DMS79 (cell line): ENCODE results near the gene CBARP.

Experiments used
- DNase-seq: peaks from one replicate; lab custom pipeline; 2025; lab: John Stamatoyannopoulos, UW

Gene CBARP

DNA sequence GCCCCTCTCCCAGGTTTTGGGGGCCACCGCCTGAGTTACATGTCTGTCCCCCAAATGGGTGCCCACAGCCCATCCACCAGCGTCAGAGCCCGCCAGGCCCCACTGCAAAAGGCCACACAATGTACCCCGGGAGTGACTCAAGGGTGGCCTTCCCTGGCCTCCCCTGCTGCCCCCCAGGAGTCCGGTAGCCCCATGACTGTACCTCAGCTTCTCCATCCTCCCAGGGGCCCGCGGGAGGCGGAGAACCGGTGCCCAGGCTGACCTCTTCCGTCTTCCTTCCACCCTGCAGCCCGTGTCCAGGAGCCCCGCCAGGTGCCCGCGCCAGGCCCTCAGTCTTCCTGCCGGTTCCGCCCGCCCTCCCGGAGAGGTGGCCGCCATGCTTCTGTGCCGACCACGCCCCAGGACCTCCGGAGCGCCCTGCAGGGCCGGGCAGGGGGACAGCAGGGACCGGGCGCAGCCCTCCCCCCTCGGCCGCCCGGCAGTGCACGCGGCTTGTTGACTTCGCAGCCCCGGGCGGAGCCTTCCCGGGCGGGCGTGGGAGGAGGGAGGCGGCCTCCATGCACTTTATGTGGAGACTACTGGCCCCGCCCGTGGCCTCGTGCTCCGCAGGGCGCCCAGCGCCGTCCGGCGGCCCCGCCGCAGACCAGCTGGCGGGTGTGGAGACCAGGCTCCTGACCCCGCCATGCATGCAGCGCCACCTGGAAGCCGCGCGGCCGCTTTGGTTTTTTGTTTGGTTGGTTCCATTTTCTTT lies 10.3 kb downstream of the CBARP start:
- no peak for DNase-seq

DNA sequence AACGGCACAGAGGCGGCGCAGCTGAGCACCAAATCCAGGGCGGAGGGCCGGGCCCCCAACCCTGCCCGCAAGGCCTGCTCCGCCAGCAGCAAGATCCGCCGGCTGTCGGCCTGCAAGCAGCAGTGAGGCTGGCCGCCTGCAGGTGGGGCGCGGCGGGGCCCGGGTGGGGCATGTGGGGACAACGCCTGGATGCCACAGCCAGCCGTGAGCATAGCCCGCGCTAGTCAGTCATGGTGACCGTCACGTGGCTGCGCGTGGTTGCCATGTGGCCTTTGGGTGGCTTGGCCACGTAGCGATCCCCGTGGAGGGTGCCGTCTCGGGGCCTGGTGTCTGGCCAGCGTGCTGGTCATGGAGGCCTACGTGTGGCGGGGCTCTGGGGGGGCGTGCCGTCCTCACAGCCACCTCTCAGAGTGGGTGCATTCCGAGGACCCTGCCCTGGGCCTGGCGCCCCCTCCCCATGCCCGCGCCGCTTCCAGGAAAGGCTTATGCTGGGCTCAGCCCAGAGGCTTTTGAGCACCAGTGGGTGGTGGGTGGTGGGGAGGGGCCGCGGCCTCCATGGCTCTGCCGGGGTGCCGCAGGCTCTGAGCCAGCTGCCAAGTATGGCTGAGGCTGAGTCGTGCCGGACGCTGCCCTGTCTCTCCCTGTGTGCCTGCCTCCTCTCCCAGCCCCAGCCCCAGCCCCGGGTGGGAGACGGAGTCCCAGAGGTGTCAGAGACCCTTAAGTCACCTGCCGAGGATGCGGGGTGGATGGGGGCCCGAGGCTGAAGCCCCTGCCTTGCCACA lies 11.1 kb downstream of the CBARP start:
- DNase-seq = no peak

DNA sequence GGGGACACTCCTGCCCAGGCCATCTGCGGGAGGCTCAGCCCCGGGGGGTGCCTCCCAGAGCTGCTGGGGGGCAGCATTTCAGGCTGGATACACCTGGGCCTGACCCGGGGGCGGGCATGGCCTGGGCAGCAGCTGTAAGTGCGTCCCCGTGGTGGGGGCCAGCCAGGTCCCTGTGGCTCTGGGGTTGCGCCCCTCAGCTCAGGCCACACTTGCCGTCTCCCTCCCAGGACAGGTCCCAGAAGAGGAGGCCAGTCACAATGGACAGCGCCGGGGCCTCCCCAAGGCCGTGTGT lies 11.6 kb downstream of the CBARP start:
- no peak for DNase-seq

DNA sequence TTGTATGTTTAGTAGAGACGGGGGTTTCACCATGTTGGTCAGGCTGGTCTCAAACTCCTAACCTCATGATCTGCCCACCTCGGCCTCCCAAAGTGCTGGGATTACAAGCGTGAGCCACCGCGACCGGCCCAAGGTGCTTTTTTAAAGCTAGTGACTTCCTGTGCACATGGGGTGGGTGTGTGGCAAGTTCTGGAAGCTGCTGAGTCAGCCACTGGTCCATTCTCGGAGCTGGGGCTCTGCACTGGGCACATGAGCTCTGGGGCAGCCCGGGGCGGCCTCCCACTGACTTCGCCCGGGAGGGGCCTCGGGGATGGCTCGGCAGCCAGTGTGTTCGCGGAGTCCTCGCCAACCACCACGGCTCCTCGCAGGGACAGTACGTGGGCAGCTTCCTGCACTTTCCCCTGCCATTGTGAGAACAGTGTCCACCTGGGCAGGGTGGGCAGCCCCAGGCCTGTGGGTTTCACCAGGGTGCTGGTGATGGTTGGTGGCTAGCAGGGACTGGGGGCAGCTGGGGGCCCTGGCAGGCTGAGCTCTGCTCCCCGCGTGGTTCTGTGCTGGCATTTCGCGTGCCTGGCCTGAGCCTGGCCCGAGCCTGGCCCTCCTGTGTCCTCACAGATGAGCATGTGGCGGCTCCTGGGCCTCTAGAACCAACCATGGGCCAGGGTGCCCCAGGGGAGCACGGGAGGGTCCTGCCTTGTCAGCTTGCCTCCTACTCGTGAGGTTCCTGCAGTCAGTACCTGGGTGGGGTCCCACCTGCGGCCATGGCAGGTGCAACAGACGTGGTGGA lies 12.2 kb downstream of the CBARP start:
- no peak for DNase-seq

GRCh38 chr19:1224847-1225246 lies 13.0 kb downstream of the CBARP start:
- DNase-seq = no peak

- no peak for DNase-seq
These were observed 13.6 kb downstream of the CBARP start for GRCh38 chr19:1224047-1224825.

DNA sequence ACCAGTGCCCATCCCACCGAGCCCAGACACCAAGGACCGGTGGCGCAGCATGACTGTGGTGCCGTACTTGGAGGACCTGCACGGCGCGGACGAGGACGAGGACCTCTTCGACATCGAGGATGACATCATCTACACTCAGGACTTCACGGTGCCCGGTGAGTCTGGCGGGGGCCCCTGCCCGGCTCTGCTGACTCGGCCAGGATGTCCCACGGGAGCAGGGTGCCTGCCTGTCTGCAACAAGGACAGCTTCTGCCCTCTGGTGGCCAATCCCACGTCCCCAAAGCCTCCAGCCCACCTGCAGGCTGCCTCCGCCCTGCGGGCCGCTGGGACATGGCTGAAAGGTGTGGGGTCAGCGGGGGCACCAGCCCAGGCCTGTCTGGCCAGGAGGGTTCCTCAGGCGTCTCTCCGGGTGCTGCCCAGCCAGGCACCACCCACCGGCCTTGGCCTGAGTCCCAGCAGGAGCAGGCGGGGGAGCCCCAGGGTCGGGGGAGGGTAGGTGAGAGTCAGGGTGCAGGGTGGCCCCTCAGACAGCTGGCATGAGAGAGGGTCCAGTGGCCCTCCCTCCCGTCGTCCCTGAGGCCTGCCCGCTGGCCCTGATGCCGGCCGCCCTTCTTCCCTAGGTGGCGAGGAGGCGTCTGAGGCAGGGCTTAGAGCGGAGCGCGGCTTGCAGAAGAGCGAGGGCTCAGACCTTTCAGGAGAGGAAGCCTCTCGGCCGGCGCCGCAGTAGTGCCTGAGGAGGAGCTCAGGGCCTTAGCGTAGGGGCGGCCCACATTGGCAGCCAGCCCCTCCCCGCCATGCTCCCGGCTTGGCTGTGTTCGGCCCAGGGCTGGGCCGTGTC lies 14.6 kb downstream of the CBARP start:
- no peak for DNase-seq

GRCh38 chr19:1222394-1222793 lies 15.4 kb downstream of the CBARP start:
- no peak for DNase-seq

GRCh38 chr19:1221904-1222255 lies 15.9 kb downstream of the CBARP start:
- DNase-seq = no peak

GRCh38 chr19:1220976-1221903 lies 16.6 kb downstream of the CBARP start:
- DNase-seq = no peak

- no peak for DNase-seq
These were observed 17.3 kb downstream of the CBARP start for GRCh38 chr19:1220477-1220930.

DNA sequence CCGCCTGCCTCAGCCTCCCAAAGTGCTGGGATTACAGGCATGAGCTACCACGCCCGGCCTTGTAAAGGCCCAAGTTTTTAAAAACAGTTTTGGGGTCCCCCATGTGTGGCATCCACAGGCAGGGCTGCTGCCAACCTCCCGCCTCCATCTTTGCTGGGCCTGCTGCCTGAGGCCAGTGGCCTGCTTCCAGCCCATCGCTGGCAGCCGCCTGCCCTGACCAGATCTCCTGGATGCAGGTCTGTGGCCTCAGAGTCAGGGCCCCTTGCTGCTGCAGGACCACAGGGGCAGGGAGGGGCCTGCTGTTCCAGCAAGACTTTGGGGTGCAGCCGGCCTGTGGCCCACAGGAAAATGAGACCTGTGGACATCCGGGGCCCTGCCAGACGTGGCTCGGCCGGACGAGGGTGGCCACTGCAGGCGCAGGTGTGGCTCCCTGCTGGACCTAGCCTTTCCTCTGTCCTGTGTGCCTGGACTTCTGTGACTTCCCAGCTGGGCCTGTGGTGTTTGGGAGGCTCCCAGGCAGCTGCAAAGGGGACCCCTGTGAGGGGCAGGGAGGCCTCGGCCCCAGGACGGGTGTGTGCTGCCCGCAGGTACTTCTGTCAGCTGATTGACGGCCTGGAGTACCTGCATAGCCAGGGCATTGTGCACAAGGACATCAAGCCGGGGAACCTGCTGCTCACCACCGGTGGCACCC lies 17.9 kb downstream of the CBARP start:
- no peak for DNase-seq

DNA sequence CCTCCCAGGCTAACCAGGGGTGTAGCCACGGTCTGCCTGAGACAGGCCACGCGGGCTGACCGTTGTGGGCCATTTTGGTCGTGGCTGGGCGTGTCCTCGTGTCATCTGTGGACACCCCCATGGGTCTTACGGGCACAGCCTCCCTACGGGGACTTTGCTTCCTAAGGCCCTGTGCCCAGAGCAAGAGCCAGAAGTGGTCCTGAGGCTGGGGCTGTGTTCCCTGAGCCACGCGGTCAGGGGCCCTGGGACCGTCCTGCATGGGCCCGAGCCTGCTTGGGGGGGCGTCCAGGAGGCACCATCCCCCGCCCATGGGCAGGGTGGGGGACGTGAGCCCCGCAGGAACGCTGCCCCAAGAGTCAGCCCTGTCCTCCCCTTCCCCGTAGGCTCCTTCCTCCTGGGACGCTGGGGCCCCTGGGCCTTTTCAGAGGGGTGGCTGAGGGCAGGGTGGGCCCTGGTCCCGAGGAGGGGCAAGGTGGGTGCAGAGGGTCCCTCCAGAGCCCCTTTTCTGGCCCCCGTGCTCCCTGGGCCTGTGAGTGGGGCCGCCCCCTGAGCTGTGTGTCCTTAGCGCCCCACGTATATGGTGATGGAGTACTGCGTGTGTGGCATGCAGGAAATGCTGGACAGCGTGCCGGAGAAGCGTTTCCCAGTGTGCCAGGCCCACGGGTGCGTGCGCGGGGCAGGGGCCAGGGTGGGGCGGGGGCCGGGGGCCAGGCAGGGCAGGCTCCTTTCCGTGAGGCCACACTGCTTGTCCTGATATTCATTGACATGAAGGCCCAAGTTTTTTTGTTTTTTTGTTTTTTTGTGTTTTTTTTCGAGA lies 18.8 kb downstream of the CBARP start:
- DNase-seq = no peak

- no peak for DNase-seq
These were observed 20.4 kb downstream of the CBARP start for GRCh38 chr19:1217366-1217765.

DNA sequence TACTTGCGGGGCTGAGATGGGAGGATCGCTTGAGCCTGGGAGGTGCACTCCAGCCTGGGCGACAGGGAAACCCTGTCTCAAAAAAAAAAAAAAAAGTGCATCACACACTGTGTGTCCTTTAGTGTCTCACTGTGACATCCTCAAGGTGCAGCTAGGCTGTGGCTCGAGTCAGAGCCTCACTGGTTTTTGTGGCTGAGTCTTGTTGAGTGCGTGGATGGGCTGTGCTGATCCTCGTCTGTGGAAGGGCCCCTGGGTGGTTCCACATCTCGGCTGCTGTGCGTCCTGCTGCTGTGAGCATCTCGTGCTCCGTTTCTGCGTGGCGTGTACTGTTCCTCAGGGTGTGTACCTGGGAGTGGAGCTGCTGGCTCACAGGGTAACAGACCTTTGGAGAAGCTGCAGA lies 21.0 kb downstream of the CBARP start:
- DNase-seq = no peak

DNA sequence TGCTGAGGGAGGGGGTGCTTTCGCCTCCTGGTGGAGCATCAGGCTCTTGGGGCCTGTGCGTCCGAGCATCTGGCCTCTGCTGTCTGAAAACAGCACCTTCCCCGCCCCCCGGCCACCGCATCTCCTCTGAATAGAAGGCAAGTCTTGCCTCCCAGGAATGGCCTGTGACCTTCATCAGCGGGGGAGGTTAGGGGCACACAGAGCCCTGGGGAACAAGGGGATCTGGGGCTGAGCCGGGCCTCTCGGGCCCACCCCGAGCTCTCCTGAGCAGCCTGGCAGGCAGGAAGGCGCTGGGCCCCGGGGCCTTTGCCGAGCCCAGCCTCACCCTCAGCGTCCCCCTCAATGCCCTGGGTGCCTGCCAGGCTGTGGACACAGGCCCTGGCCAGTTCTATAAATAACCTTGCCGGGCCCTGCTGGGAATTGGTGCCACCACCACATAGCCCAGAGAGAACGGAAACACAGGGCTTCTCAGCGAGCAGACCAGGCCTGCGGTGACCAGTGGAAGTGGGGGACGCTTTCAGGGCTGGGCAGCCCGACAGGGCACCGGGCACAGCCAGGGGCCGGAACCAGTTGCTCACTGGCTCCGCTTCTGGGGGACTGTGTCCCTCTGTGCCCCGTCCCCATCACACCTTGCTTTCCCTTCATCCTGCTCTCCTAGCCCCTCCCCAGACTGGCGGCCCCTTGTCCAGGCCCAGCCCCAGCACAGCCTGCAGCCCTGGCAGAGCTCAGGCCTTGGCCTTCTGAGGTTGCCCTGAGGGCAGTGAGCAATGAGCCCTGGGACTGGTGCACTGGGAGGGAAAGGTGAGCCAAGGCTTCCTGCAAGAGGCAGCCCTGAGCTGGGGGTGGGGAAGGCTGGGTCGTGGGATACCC lies 22.7 kb downstream of the CBARP start:
- no peak for DNase-seq

- DNase-seq = no peak
These were observed 23.4 kb downstream of the CBARP start for GRCh38 chr19:1214299-1214861.
